IMR-90 (cell line): ENCODE data around the gene RNF224. TPM values are rescaled to one million over a fixed set of nuclear protein-coding genes. Genes with fewer than 3 reads are reported as not detected.

Experiments used
- ATAC-seq: fragments of 200-7000 bp; cut with Tn5 transposase; 2 replicates; pipeline ENCODE4 v1.9.1; 2020; ENCODE audit warnings: low read depth, mild to moderate bottlenecking, moderate library complexity
- BruUV-seq: library from RNA; stranded (reverse); fragments of 400-500 nt; replicated peaks from 2 replicates; lab custom pipeline; 2021; lab: Mats Ljungman, UMichigan
- CTCF ChIA-PET: fragments of 300-600 bp; formaldehyde crosslinking; extraction: SDS; loops from one replicate; lab custom pipeline; 2021; ENCODE audit warnings: antibody characterized with exemption; lab: Yijun Ruan, JAX
- POLR2A ChIA-PET: fragments of 300-600 bp; sonication (Branson Sonifier 250); formaldehyde crosslinking; loops from one replicate; lab custom pipeline; 2022; ENCODE audit warnings: antibody characterized with exemption; ENCODE audit not compliant: unreplicated experiment; lab: Charles Lee
- DNase-seq: peaks from one replicate; pipeline ENCODE4 v3.0.0; 2013
- H2AFZ ChIP-seq: replicated peaks from 2 replicates; pipeline ENCODE3; 2013; ENCODE audit warnings: low read length, mild to moderate bottlenecking; ENCODE audit not compliant: poor library complexity
- H2AK5ac ChIP-seq: 2 replicates; pipeline ENCODE4 v1.6.1; 2013; ENCODE audit warnings: low read depth, low read length, inconsistent platforms
- H2AK9ac ChIP-seq: replicated peaks from 2 replicates; pipeline ENCODE3; 2013; ENCODE audit warnings: mild to moderate bottlenecking, low read depth, low read length, moderate library complexity; ENCODE audit not compliant: poor library complexity
- H2BK120ac ChIP-seq: 2 replicates; pipeline ENCODE4 v1.6.1; 2013; ENCODE audit warnings: low read depth, low read length, inconsistent platforms
- H2BK15ac ChIP-seq: 3 replicates; pipeline ENCODE4 v1.6.1; 2013; ENCODE audit warnings: low read depth, low read length, inconsistent platforms
- H2BK20ac ChIP-seq: 2 replicates; pipeline ENCODE4 v1.6.1; 2013; ENCODE audit warnings: low read depth, mild to moderate bottlenecking, inconsistent platforms, low read length, moderate library complexity
- H2BK5ac ChIP-seq: 2 replicates; pipeline ENCODE4 v1.6.1; 2013; ENCODE audit warnings: mild to moderate bottlenecking, low read depth, low read length, inconsistent platforms; ENCODE audit not compliant: poor library complexity, severe bottlenecking
- H3K14ac ChIP-seq: replicated peaks from 2 replicates; pipeline ENCODE4 v1.6.1; 2013; ENCODE audit warnings: low read depth, low read length, inconsistent platforms
- H3K18ac ChIP-seq: 2 replicates; pipeline ENCODE4 v1.6.1; 2013; ENCODE audit warnings: low read depth, low read length, control low read depth
- H3K23ac ChIP-seq: 2 replicates; pipeline ENCODE4 v1.6.1; 2013; ENCODE audit warnings: low read depth, low read length, inconsistent platforms
- H3K27ac ChIP-seq: 2 replicates; pipeline ENCODE4 v1.5.1; 2013; ENCODE audit warnings: mild to moderate bottlenecking, control low read depth, low read length; ENCODE audit not compliant: insufficient read depth
- H3K27me3 ChIP-seq: 2 replicates; pipeline ENCODE4 v1.6.1; 2013; ENCODE audit warnings: low read length; ENCODE audit not compliant: control insufficient read depth, insufficient read depth
- H3K36me3 ChIP-seq: 2 replicates; pipeline ENCODE4 v1.6.1; 2013; ENCODE audit warnings: low read length, mixed read lengths; ENCODE audit not compliant: control insufficient read depth, insufficient read depth
- H3K4ac ChIP-seq: 2 replicates; pipeline ENCODE4 v1.6.1; 2013; ENCODE audit warnings: low read depth, low read length, inconsistent platforms
- H3K4me1 ChIP-seq: 2 replicates; pipeline ENCODE4 v1.6.1; 2013; ENCODE audit warnings: low read length, mixed read lengths; ENCODE audit not compliant: control insufficient read depth, insufficient read depth
- H3K4me2 ChIP-seq: 2 replicates; pipeline ENCODE4 v1.6.1; 2013; ENCODE audit warnings: low read depth, mild to moderate bottlenecking, control low read depth, low read length, moderate library complexity
- H3K4me3 ChIP-seq: 2 replicates; pipeline ENCODE4 v1.5.1; 2013; ENCODE audit warnings: low read depth, mild to moderate bottlenecking, control low read depth, low read length, moderate library complexity; ENCODE audit not compliant: insufficient read depth
- H3K56ac ChIP-seq: 2 replicates; pipeline ENCODE4 v1.6.1; 2013; ENCODE audit warnings: low read length, inconsistent platforms; ENCODE audit not compliant: insufficient read depth; ENCODE audit errors: extremely low read depth
- H3K79me1 ChIP-seq, 2 experiments: 2 replicates each; pipeline ENCODE4 v1.6.1; 2013; ENCODE audit warnings: low read length in 2 of 2, inconsistent platforms in 1 of 2, low read depth in 1 of 2
- H3K9ac ChIP-seq: 2 replicates; pipeline ENCODE4 v1.6.1; 2013; ENCODE audit warnings: low read depth, low read length, control low read depth
- H3K9me1 ChIP-seq: 2 replicates; pipeline ENCODE4 v1.6.1; 2013; ENCODE audit warnings: low read length, inconsistent platforms; ENCODE audit not compliant: insufficient read depth
- H3K9me3 ChIP-seq: 2 replicates; pipeline ENCODE4 v1.6.1; 2013; ENCODE audit warnings: low read length; ENCODE audit not compliant: control insufficient read depth, insufficient read depth
- H4K20me1 ChIP-seq: 2 replicates; pipeline ENCODE4 v1.6.1; 2013; ENCODE audit warnings: low read length, inconsistent platforms; ENCODE audit not compliant: insufficient read depth
- H4K5ac ChIP-seq: 2 replicates; pipeline ENCODE4 v1.6.1; 2013; ENCODE audit warnings: mild to moderate bottlenecking, low read depth, low read length, control low read depth
- H4K8ac ChIP-seq, 2 experiments: 2 replicates each; pipeline ENCODE4 v1.6.1; 2013; ENCODE audit warnings: low read depth in 2 of 2, low read length in 2 of 2, control low read depth in 1 of 2, inconsistent platforms in 1 of 2
- H4K91ac ChIP-seq: 2 replicates; pipeline ENCODE4 v1.6.1; 2013; ENCODE audit warnings: low read depth, low read length, inconsistent platforms; ENCODE audit not compliant: insufficient read depth
- CHD1 ChIP-seq: IDR thresholded peaks from 2 replicates; pipeline ENCODE4 v1.6.1; 2012; ENCODE audit warnings: low read depth, low read length, improper control_type of control experiment
- MXI1 ChIP-seq: IDR thresholded peaks from 2 replicates; pipeline ENCODE4 v1.6.1; 2012; ENCODE audit warnings: low read depth, mild to moderate bottlenecking, low read length, moderate library complexity, borderline replicate concordance
- RCOR1 ChIP-seq: IDR thresholded peaks from 2 replicates; pipeline ENCODE4 v1.6.1; 2012; ENCODE audit warnings: mild to moderate bottlenecking, low read length, improper control_type of control experiment; ENCODE audit not compliant: insufficient replicate concordance
- SMC3 ChIP-seq: fragments of 150-350 bp; IDR thresholded peaks from 2 replicates; pipeline ENCODE4 v1.6.1; 2016; ENCODE audit warnings: low read depth, mild to moderate bottlenecking, antibody characterized with exemption, low read length, moderate library complexity
- WGBS, 2 experiments: methylation state at CpG; one replicate each; pipeline versions ENCODE4 v1.1.5 to v1.1.7; 2013; ENCODE audit warnings: missing lambda C conversion rate in 2 of 2; ENCODE audit not compliant: insufficient read length in 1 of 2; ENCODE audit errors: extremely low coverage in 2 of 2; 5-methylcytosine and 5-hydroxymethylcytosine counted together
- dilution Hi-C: fragments of 300-500 bp; cut with HindIII; formaldehyde crosslinking; loops from one replicate; pipeline ENCODE4 v1.14.3; 2018; ENCODE audit warnings: low sequenced_read_pairs; ENCODE audit not compliant: unreplicated experiment
- in situ Hi-C: fragments of 300-500 bp; cut with MboI; formaldehyde crosslinking; loops from 3 replicates; pipeline ENCODE4 v1.14.3; 2019; ENCODE audit warnings: low sequenced_read_pairs, inconsistent platforms, mixed read lengths
- intact Hi-C: fragments of 100-400 bp; cut with micrococcal nuclease; formaldehyde crosslinking; loops from 2 replicates; pipeline ENCODE4 v1.10.0; 2022
- polyA plus RNA-seq, 3 experiments: library from polyadenylated mRNA; depleted of rRNA; stranded (reverse); fragments of >200 nt; gene quantifications; 2 replicates each; pipeline ENCODE4 v1.2.3, GENCODE V29; 2012; ENCODE audit warnings: low replicate concordance in 1 of 3
- total RNA-seq: library from RNA; depleted of rRNA; stranded (reverse); fragments of >200 nt; gene quantifications from 2 replicates; pipeline ENCODE4 v1.2.3, GENCODE V29; 2012
- TF ChIP-seq, protein P1 (sequence below): conservative IDR thresholded peaks from 2 replicates; pipeline ENCODE4 v1.5.1; 2012; ENCODE audit warnings: mild to moderate bottlenecking, low read depth, low read length, improper control_type of control experiment

Gene RNF224
- total and polyA plus RNA-seq, 2 of the 4 experiments (the other 2 are of a cell fraction) = not detected

DNA sequence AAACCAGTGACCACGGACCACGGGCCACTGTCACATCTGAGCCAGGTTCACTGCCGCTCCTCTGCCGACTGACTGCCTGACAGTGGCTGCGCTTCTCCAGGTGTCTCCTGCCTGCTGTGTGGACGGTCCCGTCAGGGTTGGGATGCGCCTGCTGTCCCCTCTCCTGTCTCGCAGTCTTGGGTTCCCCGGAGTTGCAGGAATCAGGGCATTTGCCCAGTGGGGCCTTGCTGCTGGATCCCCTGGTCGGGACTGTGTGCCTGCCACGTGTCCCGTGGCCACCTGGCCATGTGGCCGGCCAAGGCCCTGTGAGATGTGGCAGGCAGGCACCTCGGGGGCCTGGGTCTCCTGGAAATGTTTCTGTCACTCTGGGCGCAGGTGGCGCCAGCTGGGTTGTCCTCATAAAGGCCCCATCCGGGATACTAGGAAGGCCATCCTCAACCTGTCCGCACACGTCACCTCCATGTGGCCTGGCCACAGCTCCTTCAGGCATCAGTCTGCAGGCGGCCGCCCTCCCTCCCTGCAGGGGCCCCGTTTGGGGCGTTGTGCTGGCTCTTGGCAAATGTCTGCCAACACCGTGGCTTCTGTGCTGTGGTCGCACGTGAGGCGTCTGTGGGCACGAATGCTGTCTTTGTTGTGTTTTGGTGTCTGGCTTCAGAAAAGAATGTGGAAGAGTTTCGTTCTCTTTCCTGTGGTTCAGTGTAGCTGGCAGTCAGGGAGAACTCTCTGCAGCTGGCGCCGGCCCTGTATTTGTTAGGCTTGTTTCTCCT lies 43.8 kb downstream of the RNF224 start:
- DNase-seq = no peak
- in situ Hi-C loops = no loop called here
- H3K27ac ChIP-seq = no peak overlapping the region
- H3K23ac ChIP-seq = no peak overlapping the region
- peaks cover 48% of the 10 kb centered on the region for H3K36me3 ChIP-seq
- peaks cover 29% of the 10 kb centered on the region for H4K20me1 ChIP-seq
- 93% methylated on average over 25 of the region's 32 CpGs; no CpG with 5 or more reads in 1 of the 2 experiments for WGBS, 2 experiments
- H2AK5ac ChIP-seq = no peak overlapping the region; the same call in 1 of the 2 replicates
- H4K91ac ChIP-seq = no peak overlapping the region
- no peaks in the 10 kb centered on the region for H3K27me3 ChIP-seq
- ChIA-PET CTCF (no interaction called here), POLR2A (no interaction called here)
- no peak overlapping the region for H2BK20ac ChIP-seq
- no peak overlapping the region for H3K14ac ChIP-seq
- intact Hi-C loops = no loop called here
- H2AK9ac ChIP-seq = no peak overlapping the region
- TF ChIP-seq SMC3 (no peak), RCOR1 (no peak), CHD1 (no peak), MXI1 (no peak)
- TF ChIP-seq, protein P1, sequence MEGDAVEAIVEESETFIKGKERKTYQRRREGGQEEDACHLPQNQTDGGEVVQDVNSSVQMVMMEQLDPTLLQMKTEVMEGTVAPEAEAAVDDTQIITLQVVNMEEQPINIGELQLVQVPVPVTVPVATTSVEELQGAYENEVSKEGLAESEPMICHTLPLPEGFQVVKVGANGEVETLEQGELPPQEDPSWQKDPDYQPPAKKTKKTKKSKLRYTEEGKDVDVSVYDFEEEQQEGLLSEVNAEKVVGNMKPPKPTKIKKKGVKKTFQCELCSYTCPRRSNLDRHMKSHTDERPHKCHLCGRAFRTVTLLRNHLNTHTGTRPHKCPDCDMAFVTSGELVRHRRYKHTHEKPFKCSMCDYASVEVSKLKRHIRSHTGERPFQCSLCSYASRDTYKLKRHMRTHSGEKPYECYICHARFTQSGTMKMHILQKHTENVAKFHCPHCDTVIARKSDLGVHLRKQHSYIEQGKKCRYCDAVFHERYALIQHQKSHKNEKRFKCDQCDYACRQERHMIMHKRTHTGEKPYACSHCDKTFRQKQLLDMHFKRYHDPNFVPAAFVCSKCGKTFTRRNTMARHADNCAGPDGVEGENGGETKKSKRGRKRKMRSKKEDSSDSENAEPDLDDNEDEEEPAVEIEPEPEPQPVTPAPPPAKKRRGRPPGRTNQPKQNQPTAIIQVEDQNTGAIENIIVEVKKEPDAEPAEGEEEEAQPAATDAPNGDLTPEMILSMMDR = no peak
- H4K8ac ChIP-seq = no peak overlapping the region
- H3K56ac ChIP-seq = no peak overlapping the region
- H4K5ac ChIP-seq = no peak overlapping the region
- H2BK15ac ChIP-seq = no peak overlapping the region
- peaks cover 12% of the 10 kb centered on the region for H3K4me1 ChIP-seq
- H3K79me1 ChIP-seq = peaks cover 13 to 69% of the 10 kb centered on the region in 2 experiments
- H3K9ac ChIP-seq = no peak overlapping the region
- no peak overlapping the region for H3K4me2 ChIP-seq
- dilution Hi-C loops = no loop called here
- H2AFZ ChIP-seq = no peak overlapping the region
- ATAC-seq = no peak
- no peak overlapping the region for H3K4ac ChIP-seq
- no peak overlapping the region for H2BK5ac ChIP-seq
- BruUV-seq = no TSS peak
- no peaks in the 10 kb centered on the region for H3K9me3 ChIP-seq
- no peak overlapping the region for H3K4me3 ChIP-seq
- no peak overlapping the region for H3K18ac ChIP-seq
- peaks cover 14% of the 10 kb centered on the region for H3K9me1 ChIP-seq
- no peak overlapping the region for H2BK120ac ChIP-seq
